ENCODE data around the gene DSCAM.
A peak's percentile ranks its signal among the peaks of the same experiment; 100 is the strongest.

DSCAM gene

DNA sequence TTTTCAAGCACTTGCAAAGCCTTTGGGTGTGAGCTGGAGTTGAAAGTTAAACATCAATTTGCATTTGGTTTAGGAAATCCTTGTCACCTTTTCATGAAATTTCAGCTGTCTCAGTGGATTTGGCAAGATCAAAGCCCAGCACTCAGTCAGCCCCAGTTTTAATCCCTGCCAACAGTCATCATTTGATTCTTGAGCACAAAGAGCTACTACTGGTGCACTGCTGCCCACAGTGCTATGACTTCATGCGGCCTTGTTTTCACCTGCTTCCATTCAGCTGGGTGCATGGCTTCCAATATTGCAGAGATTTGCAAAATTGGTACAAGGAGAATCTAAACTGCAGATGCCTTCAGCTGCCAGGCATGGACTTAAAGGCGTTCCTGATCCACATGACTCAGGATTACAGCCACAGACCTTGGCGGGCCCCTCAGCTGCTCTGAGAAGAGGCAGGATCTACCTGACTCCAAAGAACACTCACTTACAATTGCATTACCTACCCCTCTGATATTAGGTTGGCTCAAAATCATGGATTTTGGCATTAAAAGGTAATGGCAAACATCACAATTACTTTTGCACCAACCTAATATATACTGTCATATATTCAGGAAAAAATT, 259.1 kb downstream of the DSCAM start:
- no peak for DNase-seq

DNA sequence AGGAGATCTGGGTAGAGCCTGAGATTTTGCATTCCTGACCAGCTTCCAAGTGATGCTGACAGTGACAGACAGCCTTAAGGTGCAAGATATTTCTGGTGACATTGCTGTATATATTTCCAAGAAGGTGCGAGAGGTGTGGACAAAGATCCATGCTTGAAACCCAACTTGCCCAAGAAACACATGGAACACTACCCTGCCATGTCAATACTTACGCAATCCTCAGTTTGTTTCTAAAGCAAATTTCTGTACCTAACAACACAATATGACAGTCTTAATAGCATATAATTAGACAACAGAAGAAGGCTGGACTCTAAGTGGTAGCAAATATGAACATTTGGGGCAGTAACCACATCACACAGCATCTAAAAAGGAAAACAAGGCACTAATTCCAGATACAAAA, 260.4 kb downstream of the DSCAM start:
- DNase-seq: no peak

DNA sequence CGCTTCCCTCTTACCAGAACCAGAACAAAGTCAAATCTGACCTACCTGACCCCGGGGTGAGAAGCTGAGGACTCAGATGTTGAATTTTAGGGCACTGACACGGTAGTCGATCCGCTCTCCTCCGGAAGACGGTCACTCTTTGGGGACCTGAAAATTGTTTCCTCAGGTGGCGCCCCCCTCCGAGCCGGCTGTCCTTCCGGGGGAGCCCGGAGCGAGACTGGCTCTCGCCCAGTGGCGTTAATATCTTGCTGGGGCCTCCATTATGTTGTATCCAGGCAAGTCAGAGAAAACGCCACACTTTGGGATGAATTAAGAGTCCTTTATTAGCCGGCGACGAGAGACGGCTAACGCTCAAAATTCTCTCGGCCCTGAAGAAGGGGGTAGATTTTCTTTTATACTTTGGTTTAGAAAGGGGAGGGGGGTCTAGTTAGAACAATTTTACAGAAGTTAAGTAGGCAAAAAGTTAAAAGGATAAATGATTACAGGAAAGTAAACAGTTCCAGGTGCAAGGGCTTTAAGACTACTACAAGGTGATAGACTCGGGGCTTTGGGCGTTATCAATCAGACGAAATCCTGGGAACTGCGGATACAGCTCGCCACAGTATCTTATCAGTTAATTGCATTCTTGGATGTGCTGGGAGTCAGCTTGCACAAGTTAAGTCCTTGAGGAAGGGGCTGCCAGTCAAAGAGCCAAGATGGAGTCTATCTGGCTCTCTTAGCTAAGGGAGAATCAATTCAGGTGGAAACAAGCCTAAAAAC, 269.5 kb downstream of the DSCAM start:
- no peak for DNase-seq

DNA sequence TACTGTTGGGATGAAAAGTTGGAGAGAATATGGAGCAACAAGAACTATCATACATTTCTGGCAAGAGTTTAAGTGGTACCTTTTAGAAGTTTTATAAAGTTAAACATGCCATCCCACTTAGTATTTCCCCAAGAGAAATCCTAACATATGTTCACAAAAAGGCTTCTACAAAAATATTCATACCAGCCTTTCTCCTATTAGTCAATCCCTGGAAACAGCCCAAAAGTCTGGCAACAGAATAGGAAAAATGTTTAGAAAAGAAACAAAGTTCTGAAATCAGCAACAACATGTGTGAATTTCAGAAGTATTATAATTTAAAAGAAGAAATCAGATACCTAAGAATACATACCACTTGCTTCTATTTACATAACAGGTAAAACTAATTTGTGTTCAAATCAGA, 271.0 kb downstream of the DSCAM start:
- DNase-seq: no peak

DNA sequence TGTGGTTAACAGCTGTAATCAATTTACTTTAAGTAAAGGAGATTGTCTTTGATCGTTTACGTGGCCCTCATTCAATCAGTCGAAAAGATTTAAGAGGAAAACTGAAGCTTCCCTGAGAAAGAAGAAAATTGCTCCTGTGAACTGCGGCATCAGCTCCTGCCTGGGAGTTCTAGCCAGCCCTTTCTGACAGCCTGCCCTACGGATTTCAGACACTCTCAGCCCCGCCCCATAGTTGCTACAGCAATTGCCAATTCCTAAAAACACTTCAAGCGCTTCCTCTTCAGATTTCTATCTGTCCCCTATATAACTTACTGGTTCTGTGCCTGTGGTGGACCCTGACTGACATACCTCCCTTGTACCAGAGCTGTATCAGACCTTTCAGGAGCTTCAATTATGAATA, 277.6 kb downstream of the DSCAM start:
- no peak for DNase-seq

DNA sequence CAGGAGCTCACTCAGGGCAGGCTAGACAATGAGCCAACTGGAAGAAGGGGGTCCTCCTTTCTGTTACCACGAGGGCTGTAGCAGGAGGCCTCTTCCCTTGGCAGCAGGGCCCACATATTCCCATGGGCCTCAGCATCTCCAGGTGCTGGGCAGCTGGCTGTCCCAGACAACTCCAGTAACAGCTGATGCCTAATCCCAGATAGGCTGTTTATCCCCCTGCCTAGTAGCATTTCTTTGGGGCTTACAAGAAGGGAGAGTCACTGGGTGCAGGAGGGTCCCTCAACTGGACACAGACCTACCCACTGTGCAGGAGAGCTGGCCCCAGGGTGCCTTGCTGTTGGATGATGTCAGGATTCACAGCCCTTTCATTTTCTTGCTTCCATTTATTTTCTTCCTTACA, 278.2 kb downstream of the DSCAM start:
- DNase-seq: no peak

DNA sequence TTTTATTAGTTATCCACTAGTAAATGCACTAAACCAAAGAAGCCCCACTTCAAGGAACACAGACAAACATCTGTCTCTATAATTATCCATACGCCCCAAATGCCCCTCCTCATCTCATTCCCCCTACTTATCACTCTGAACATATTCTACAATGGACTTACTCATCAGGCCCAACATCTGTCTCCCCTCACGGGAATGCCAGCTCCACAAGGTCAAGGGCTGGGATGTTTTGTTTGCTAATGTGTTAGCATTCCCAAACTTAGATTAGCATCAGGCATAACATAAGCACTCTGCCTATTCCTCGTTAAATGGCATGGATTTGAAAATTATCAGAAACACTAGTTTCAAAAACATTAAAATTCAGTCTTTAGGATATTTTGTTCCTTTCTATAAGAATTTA, 279.5 kb downstream of the DSCAM start:
- no peak for DNase-seq

DNA sequence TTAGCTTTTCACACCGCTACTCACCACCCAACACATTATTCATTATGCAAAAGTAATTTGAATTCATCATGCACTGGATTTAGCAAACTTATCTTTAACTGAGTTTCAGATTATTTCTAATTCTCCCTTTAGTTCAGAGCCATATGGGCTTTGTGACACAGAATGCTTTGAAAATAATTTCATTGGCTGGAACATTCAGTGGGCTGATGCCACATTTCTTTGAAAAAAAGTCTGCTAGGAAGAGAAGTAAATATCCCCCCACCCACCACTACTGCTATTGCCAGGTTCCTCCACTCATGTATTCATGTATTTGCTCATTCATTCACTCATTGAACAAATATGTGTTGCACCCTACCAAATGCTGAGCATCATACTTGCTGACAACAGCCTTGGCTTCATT, 280.5 kb downstream of the DSCAM start:
- DNase-seq: no peak

DNA sequence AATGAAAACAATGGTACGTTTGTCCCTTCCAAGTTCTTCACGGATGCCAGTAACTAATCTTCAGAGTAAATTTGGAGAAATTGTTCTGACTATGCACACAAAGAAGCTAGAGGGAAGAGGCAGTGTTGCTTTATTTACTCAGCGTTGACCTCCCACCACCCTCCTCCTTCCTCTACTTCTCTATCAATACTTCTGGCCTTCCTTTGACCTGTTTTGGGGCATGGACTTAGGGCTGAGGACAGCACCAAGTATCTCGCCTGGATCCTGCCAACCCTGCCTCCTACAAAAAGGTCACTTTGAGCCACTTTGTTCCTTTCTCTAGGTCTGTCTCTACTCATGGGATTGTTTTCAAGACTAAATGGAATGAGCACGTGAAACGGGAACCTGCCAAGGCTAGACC, 282.6 kb downstream of the DSCAM start:
- DNase-seq: no peak

DNA sequence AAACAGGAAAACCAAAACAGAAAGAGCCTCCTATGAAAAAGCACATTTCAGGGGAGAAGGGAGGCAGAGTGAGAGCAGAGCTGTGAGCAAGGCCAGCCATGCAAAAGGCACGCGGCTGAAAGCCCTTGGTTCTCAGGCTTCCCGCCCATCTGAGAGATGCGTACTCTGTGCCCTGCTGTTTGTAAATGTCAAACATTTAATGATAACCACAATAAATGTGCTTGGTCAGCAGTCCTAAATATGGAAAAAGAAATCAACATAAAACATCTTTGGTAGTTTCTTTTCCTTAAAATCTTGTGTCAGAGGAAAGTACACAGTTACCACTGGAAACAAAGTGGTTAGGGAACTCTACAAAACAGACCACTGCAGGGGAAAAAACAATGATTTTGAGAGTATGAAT, 283.1 kb downstream of the DSCAM start:
- no peak for DNase-seq

DNA sequence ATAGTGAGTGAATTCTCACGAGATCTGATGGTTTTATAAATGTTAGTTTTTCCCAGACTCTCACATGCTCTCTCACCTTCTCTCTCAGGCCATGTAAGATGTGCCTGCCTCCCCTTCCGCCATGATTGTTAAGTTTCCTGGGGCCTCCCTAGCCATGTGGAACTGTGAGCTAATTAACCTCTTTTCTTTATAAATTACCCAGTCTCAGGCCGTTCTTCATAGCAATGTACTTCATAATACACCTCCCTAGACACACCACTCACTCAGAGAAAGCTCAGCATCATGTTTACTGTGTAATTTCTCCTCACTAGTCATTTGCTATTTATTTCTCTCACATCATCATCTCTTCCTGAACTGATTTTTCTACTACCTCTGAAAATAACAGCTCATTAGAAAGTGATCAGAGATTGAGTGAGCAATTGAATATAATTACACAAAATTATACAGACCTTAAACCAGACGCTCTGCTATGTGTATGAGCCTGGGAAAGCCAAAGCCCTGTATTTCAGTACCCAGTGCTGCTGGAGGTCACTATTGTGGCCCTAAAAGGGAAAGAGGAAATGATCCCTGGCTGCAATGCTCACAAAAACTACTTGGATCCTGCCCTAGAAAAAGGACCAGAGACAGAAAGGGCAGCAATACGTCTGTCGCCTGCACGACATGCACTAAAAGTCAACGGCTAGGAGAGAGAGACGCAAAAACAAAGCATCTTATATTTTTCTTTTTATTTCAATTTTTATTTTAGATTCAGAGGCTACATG, 284.5 kb downstream of the DSCAM start:
- no peak for DNase-seq

DNA sequence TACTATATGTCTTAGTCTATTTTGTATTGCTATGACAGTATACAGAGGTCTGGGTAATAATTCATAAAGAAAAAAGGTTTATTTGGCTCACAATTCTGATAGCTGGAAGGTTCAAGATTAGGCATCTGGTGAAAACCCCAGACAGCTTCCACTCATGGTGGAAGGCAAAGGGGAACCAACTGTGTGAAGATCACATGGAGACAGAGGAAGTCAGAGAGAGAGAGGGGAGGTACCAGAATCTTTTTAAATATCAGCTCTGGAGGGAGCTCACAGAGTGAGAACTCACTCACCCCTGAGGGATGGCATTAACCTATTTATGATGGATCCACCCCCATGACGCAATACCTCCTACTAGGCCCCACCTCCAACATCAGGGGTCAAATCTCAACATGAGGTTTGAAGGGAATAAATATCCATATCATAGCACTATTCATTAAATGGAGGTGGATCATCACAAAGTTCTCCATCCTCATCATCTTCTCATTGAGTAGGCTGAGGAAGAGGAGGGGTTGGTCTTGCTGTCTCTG, 290.5 kb downstream of the DSCAM start:
- no peak for DNase-seq

DNA sequence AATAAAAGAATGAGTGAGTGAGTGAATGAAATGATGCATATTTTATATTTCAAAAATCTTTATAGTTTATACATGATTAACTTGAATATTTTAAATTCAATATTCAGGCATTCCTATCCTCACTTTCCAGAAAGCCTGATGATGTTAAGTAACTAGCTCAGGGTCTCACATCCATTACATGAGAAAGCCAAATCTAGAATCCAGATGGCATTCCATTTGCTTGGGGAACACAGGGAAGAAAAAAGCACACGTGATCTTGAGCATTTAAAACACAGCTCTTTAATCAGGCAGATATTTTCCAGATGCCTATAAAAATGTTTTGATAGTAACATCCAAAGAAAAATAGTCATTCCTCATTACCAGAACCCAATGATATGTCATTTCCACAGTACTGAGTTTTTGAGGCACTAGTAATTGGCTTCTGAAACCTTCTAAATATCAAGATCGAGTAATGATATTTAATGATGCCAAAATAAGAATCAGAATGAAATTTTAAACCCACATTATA, 291.9 kb downstream of the DSCAM start:
- DNase-seq: no peak

DNA sequence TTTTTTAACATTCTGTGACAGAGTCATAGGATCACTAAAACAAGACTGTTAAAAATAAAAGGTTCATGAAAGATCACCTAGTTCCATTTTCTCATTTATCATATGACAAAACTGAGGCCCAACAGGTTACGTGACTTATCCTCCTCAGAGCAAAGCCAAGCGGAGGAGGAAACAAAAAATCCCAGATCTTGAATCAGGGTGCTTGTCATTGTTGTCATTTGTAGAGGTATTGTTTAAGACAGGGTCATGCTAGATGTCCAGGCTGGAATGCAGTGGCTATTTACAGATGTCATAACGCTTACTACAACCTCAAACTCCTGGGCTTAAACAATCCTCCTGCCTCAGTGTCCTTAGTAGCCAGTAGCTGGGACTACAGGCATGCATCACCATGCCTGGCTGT, 293.2 kb downstream of the DSCAM start:
- DNase-seq: no peak

DNA sequence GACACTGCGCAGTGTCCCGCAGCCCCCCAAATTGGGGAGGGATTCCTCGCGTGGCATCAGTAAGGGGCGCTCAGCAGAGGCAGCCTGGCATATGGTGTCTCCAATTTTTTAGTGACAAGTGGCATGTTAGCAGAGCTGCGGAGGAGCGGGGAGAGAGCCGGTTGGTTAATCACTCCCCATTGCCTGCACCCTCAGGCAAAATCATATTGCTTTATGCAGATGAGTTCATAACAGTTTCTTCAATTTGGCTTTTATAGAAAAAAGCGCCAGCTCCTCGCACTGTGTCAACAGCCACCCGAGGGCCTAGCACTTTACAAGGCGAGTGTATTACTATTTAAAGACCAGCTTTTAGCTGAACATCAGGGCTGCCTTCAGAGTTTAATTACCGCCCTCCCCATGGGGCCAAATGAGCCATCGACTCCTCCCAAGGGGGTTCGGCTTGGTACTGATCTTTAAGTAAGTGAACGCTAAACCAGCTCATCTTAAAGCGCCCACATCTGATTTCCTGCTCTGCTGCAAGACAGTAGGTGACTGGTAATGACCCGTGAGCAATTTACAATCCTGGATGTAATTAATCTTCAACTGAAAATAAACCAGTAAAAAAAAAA, 298.9 kb downstream of the DSCAM start:
- no peak for DNase-seq

DNA sequence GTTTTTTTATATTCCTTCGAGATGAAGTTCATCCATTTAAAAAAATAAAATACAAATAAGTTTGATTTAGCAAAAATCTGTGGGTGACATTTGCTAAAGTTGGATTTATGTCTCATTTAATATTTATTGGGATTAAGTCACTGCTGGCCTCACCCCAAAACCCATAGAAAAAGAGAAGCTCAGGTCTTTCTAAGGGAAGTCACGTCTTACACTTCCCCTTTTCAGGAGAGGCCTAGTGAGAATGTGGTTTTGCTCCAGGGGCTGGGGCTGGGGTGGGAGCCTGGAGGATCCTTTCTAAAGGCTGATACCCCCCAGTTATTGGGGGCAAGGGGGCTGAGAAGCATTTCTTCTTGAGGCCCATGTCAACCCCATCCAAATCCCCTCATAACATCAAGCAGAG, 300.3 kb downstream of the DSCAM start:
- DNase-seq: no peak

DNA sequence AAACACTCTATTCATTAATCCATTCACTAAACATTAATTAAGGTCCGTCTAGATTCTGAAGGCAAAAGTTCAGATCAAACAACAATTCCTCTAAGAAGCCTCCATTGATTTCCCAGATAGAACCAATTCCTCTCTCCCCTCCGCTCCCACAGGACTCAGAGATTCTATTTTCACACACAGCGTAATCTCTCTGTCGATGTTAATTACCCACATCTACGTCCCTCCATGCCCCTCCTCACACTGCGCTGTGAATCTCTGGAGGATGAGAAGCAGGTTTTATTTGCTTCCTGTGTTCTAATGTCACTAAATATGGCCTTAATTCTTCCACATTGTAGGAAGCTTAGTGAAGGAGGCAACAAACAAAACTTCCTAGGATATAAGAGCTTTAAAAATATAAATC, 306.7 kb downstream of the DSCAM start:
- DNase-seq: no peak

DNA sequence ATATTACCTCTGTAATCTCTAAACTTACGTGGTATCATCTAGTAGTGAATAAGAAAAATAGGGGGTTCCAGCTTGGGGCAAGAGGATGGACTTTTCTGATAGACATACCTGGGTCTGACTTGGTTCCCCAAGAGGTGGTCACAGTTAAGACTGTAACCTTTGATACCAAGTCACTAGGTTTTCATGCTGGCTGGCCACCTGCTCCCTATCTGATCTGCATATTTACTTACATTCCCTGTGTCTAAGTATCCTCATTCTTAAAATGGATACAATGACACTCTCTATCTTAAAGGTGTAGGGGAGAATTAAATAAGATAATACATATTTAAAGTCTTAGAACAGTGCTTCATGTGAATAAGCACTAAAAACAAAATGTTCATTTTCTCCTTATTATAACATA, 312.1 kb downstream of the DSCAM start:
- DNase-seq: no peak

DNA sequence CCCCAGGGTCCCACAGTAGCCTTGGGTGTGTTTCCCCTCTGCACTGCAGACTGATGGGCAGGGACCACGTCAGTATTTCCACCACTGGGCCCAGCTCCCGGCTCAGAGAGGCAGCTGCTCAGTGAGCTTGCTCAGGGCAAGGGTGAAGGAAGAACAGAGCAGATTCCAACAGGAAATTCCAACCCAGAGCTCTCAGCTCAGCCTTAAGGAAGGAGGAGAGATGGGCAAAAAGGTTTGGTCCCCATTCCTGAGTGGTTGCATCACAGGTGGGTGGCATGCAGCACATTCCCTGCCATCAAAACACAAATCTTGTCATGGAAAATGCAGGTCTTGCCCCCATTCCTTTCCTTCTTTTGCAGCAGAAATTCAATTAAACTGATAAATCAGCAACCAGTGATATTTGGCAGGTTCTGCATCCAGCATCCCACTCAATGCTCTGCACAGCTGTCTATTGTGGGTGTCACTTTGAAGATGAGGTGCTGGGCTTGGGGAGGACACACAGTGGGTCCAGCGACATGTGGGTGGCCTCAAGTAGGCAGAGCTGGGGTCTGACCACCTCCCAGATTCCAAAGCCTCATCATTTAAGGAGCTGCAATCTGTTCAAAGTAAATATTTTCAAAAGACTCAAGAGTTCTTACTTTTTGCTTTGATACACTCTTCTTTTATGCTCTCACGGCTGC, 315.4 kb downstream of the DSCAM start:
- no peak for DNase-seq

DNA sequence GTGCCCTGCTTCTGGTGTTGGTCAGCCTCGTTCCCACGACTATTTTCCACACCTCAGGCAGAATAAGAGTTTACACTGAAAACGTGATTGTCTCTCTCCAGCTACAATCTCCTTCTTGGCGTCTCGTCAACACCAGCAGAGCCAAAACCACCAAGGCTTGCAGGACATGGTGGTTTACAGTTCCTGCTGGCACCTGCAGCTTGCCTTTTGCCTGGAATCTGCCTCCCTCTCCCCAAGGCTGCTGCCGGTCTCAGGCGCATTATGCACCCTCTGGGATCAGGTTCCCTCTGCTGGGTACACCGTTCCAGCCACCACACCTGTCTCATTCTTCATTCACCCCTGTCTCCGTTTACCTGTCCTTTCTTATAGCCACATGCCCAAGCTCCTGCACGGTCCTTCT, 315.9 kb downstream of the DSCAM start:
- no peak for DNase-seq

DNA sequence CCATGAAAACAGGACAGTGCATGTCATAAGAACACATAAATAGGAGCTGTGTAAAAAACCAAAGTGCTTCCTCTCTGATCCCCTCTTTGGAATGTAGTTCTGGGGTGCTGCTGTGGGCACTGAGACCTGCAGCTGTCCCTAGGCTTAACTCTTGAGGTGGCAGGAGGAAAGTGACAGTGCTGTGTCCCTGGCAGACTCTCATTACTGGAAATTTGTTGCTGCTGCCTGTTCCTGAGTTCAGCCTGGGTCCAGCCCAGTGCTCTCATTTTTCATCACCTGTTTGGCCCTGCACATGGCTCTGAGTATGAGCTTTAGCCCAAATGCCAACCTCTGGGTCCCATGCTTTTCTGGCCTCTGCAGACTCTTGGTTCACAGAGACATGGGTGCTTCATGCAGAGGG, 329.3 kb downstream of the DSCAM start:
- DNase-seq: no peak

DNA sequence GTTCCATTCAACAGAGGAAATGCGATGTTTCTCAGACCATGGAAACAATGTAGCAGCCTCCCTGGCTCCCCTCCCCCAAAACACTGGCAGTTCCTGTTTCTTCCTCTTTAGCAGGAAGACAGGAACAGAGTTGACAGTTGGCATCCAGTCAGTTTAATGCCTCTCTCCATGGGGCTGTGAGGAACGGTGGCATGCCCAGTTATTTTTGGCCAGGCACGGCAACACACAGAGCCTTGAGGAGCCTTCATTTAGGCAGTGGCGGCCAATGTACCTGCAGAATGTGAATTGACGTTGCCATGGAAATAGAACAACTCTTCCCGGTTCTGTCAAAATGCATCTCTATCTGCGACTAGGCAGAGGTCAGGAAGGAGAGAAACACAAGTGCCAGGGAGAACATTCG, 330.6 kb downstream of the DSCAM start:
- DNase-seq: no peak

DNA sequence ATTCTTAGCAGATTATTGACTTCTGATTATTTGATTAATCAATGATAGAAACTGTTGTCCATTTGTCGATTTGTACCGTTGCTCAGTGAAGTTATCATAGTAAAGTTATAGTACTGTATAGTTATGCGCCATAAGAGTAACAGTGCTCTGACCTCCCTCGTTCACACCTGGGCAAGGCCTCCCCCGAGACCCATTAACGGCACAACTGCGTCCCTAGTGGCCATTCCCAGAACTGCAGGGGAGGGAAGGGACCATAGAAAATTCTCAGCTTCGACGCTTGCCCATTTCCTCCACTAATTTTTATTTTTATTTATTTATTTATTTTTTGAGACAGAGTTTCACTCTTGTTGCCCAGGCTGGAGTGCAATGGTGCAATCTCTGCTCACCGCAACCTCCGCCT, 334.4 kb downstream of the DSCAM start:
- peak; percentile 39 to 53 for DNase-seq
